GM23338 (cell line): ENCODE measurements around the gene ZNF653. TPM values are rescaled to one million over a fixed set of nuclear protein-coding genes. Genes with fewer than 3 reads are reported as not detected.

Source experiments
- ATAC-seq: fragments of 200-7000 bp; cut with Tn5 transposase; 3 replicates; pipeline ENCODE4 v1.9.1; 2020
- DNase-seq: peaks from one replicate; pipeline ENCODE4 v3.0.0-alpha.2; 2015; ENCODE audit warnings: low spot score
- H2AFZ ChIP-seq: fragments of 200-600 bp; sonication (generic); 2 replicates; pipeline ENCODE4 v1.8.0; 2016; ENCODE audit warnings: antibody characterized with exemption, mild to moderate bottlenecking, moderate library complexity
- H3F3A ChIP-seq: fragments of 200-600 bp; sonication (generic); replicated peaks from 2 replicates; pipeline ENCODE4 v1.8.0; 2017; ENCODE audit warnings: antibody characterized with exemption, mixed run types, low read depth
- H3K27ac ChIP-seq: fragments of 200-600 bp; sonication (generic); 2 replicates; pipeline ENCODE4 v1.6.1; 2016; ENCODE audit warnings: low read depth
- H3K27me3 ChIP-seq: fragments of 200-600 bp; sonication (generic); 2 replicates; pipeline ENCODE4 v1.8.0; 2016; ENCODE audit warnings: mild to moderate bottlenecking, mixed run types, moderate library complexity; ENCODE audit not compliant: insufficient read depth
- H3K36me3 ChIP-seq: fragments of 200-600 bp; sonication (generic); 2 replicates; pipeline ENCODE4 v1.8.0; 2016; ENCODE audit warnings: mild to moderate bottlenecking; ENCODE audit not compliant: insufficient read depth
- H3K4me1 ChIP-seq: fragments of 200-600 bp; sonication (generic); 2 replicates; pipeline ENCODE4 v1.8.0; 2016; ENCODE audit warnings: mild to moderate bottlenecking, moderate library complexity; ENCODE audit not compliant: insufficient read depth
- H3K4me2 ChIP-seq: fragments of 200-600 bp; sonication (generic); 2 replicates; pipeline ENCODE4 v1.7.1; 2017; ENCODE audit warnings: mixed run types
- H3K4me3 ChIP-seq: fragments of 200-600 bp; sonication (generic); 2 replicates; pipeline ENCODE4 v1.6.1; 2016; ENCODE audit warnings: mixed run types
- H3K79me2 ChIP-seq: fragments of 200-600 bp; sonication (generic); replicated peaks from 2 replicates; pipeline ENCODE4 v1.8.0; 2017; ENCODE audit warnings: mild to moderate bottlenecking; ENCODE audit not compliant: insufficient read depth
- H3K9me2 ChIP-seq: fragments of 200-600 bp; sonication (generic); 2 replicates; pipeline ENCODE4 v1.8.0; 2017; ENCODE audit not compliant: insufficient read depth
- H4K20me1 ChIP-seq: fragments of 200-600 bp; sonication (generic); replicated peaks from 2 replicates; pipeline ENCODE4 v1.8.0; 2017; ENCODE audit warnings: mild to moderate bottlenecking; ENCODE audit not compliant: insufficient read depth
- H3K27ac Mint-ChIP-seq: 2 replicates; pipeline ENCODE4 v1.8.0; 2020; ENCODE audit warnings: inconsistent platforms, mild to moderate bottlenecking, moderate library complexity, mixed read lengths
- H3K27me3 Mint-ChIP-seq: 3 replicates; pipeline ENCODE4 v1.8.0; 2022; ENCODE audit warnings: low read depth, mild to moderate bottlenecking, moderate library complexity, mixed read lengths, inconsistent platforms; ENCODE audit not compliant: insufficient read depth, poor library complexity
- H3K36me3 Mint-ChIP-seq: 3 replicates; pipeline ENCODE4 v1.8.0; 2021; ENCODE audit warnings: low read depth, mild to moderate bottlenecking, inconsistent platforms, moderate library complexity, mixed read lengths
- H3K4me1 Mint-ChIP-seq: 3 replicates; pipeline ENCODE4 v1.8.0; 2020; ENCODE audit warnings: mild to moderate bottlenecking, inconsistent platforms, mixed read lengths
- H3K4me3 Mint-ChIP-seq: 3 replicates; pipeline ENCODE4 v1.8.0; 2021; ENCODE audit warnings: moderate library complexity, mild to moderate bottlenecking, inconsistent platforms, mixed read lengths
- H3K9me3 Mint-ChIP-seq: 3 replicates; pipeline ENCODE4 v1.8.0; 2020; ENCODE audit warnings: moderate library complexity, mild to moderate bottlenecking, inconsistent platforms, mixed read lengths
- CREB1 ChIP-seq: fragments of 250-450 bp; sonication (Bioruptor Pico); IDR thresholded peaks from 2 replicates; pipeline ENCODE4 v1.5.0; 2020; ENCODE audit warnings: low read depth, mild to moderate bottlenecking, moderate library complexity
- EZH2 ChIP-seq: fragments of 200-600 bp; sonication (generic); IDR thresholded peaks from one replicate; pipeline ENCODE4 v1.8.0; 2017; ENCODE audit warnings: antibody characterized with exemption, mild to moderate bottlenecking, low read depth; ENCODE audit not compliant: unreplicated experiment
- EZH2phosphoT487 ChIP-seq: fragments of 200-600 bp; sonication (generic); IDR thresholded peaks from one replicate; pipeline ENCODE4 v1.8.1; 2018; ENCODE audit warnings: antibody characterized with exemption; ENCODE audit not compliant: unreplicated experiment
- NANOG ChIP-seq: IDR thresholded peaks from 2 replicates; pipeline ENCODE4 v1.6.1; 2016; ENCODE audit warnings: antibody characterized with exemption, borderline replicate concordance
- POLR2AphosphoS5 ChIP-seq: IDR thresholded peaks from 2 replicates; pipeline ENCODE4 v1.6.1; 2016; ENCODE audit warnings: antibody characterized with exemption, low read depth
- ZNF114 ChIP-seq: fragments of 250-450 bp; sonication (Bioruptor Pico); IDR thresholded peaks from 2 replicates; pipeline ENCODE4 v1.5.0; 2020; ENCODE audit warnings: mild to moderate bottlenecking, moderate library complexity
- ZNF331 ChIP-seq: fragments of 250-450 bp; sonication (Bioruptor Pico); IDR thresholded peaks from 2 replicates; pipeline ENCODE4 v1.5.0; 2020; ENCODE audit warnings: low read depth, mild to moderate bottlenecking, moderate library complexity
- polyA plus RNA-seq: library from polyadenylated mRNA; unstranded; fragments of >200 nt; fragmentation: Nextera tagmentation; extraction: Ambion mirVana; gene quantifications from 2 replicates; pipeline ENCODE4 v1.2.1, GENCODE V29; 2016
- total RNA-seq: library from RNA; depleted of rRNA; stranded (reverse); fragments of >200 nt; shearing (Covaris generic); gene quantifications from 2 replicates; pipeline ENCODE4 v1.2.3, GENCODE V29; 2014
- TF ChIP-seq, protein P1 (sequence below): IDR thresholded peaks from 2 replicates; pipeline ENCODE4 v1.6.1; 2016; ENCODE audit warnings: antibody characterized with exemption

The ZNF653 gene
- total and polyA plus RNA-seq, 2 experiments from 2014 or later: 2.5 to 5.3 TPM

DNA sequence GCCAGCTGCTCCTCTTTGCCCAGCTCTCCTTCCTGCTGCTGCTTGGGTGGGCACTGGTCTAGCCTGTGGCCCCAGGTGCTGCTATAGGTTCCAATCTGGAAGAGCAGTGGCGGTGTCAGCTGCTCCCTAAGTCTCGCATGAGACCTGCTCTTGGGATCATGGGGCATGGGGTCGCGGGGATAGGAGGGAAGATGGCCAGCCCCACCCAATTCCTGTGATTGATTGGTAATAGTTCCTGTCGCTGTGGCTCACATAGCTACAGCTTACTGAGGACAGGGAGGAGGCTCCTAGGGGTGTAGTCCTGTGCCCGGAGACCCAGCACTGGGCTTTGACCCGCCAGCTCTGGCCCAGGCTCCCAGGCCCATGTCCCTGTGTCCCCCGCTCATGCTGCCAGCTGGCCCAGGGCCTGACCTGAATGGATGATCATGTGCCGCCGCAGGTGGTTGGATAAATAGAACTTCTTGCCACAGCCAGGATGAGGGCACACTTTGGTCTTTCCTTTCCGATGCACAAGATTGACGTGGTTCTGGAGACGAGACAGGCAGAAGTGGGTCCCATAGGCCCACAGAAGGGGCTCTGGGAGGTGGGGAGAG, 20.3 kb downstream of the ZNF653 start:
- no peak for ATAC-seq
- no peaks in the 10 kb centered on the region for H3K9me2 ChIP-seq
- Mint-ChIP-seq H3K4me1 (peaks cover 6% of the 10 kb centered on the region), H3K36me3 (no peaks in the 10 kb centered on the region), H3K4me3 (no peak overlapping the region), H3K9me3 (peaks cover 4% of the 10 kb centered on the region; the same call in 1 of the 3 replicates), H3K27ac (no peak overlapping the region), H3K27me3 (peaks cover 35% of the 10 kb centered on the region)
- peaks cover 8% of the 10 kb centered on the region for H3K4me1 ChIP-seq
- no peak overlapping the region for H2AFZ ChIP-seq
- H3K4me2 ChIP-seq: no peak overlapping the region
- no peak overlapping the region for H3K4me3 ChIP-seq
- no peaks in the 10 kb centered on the region for H3K36me3 ChIP-seq
- H3K79me2 ChIP-seq: no peaks in the 10 kb centered on the region
- TF ChIP-seq ZNF331 (CRISPR knock-in tag): no peak
- no peak for TF ChIP-seq POLR2AphosphoS5
- TF ChIP-seq EZH2phosphoT487: no peak
- no peak for TF ChIP-seq ZNF114 (CRISPR knock-in tag)
- no peak overlapping the region for H3K27ac ChIP-seq
- H3K27me3 ChIP-seq: peaks cover 27% of the 10 kb centered on the region
- no peaks in the 10 kb centered on the region for H4K20me1 ChIP-seq
- peak; percentile 51 for DNase-seq
- peaks cover 16% of the 10 kb centered on the region for H3F3A ChIP-seq

DNA sequence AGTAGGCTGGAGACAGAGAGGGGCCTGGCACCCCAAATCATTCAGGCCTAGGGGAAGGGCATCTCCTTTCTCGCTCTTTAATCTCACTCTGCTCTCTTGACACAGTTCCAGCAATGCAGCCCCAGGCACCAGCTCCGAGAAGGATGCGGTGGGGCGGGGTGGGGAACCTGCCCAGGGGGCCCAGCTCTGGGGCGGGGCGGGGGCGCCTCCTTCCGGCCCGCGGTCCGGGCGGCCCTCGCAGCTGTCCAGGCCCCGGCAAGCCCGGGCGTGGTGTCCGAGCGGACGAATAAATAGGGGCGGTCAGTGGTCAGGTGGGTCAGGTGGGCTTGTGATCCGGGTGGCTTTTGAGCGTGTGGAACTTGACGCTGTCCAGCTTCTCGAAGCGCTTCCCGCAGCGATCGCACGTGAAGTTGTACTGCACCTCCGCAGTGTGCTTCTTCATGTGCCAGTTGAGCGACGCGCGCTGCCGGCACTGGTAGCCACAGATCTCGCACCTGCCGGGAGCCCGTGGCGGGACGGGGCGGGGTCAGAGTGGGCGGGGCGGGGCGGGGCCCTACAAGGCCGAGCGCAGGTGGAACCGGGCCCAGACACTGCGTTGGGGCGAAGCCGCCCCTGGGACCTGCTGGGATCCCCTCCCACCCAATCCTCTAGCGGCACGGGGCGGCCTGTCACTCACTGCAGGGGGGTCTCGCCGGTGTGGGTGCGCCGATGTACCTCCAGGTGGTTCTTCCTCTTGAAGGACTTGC, 22.1 kb downstream of the ZNF653 start:
- TF ChIP-seq, protein P1, sequence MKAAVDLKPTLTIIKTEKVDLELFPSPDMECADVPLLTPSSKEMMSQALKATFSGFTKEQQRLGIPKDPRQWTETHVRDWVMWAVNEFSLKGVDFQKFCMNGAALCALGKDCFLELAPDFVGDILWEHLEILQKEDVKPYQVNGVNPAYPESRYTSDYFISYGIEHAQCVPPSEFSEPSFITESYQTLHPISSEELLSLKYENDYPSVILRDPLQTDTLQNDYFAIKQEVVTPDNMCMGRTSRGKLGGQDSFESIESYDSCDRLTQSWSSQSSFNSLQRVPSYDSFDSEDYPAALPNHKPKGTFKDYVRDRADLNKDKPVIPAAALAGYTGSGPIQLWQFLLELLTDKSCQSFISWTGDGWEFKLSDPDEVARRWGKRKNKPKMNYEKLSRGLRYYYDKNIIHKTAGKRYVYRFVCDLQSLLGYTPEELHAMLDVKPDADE: no peak
- TF ChIP-seq NANOG (no peak), CREB1 (CRISPR knock-in tag) (no peak), POLR2AphosphoS5 (peak; percentile 17; the same call in 1 of the 2 replicates), EZH2 (no peak), ZNF114 (CRISPR knock-in tag) (no peak), ZNF331 (CRISPR knock-in tag) (no peak)
- Histone ChIP-seq H3K4me2 (peak overlapping the region; percentile 73), H4K20me1 (no peaks in the 10 kb centered on the region), H3K36me3 (no peaks in the 10 kb centered on the region), H3K4me1 (peaks cover 8% of the 10 kb centered on the region), H3F3A (peaks cover 16% of the 10 kb centered on the region), H3K79me2 (no peaks in the 10 kb centered on the region), H2AFZ (no peak overlapping the region), H3K27ac (no peak overlapping the region), H3K4me3 (peak overlapping the region; percentile 50; the same call in 1 of the 2 replicates), H3K27me3 (peaks cover 34% of the 10 kb centered on the region), H3K9me2 (no peaks in the 10 kb centered on the region)
- H3K27ac Mint-ChIP-seq: no peak overlapping the region
- H3K4me1 Mint-ChIP-seq: peaks cover 6% of the 10 kb centered on the region
- no peak overlapping the region for H3K4me3 Mint-ChIP-seq
- DNase-seq: peak; percentile 77
- no peaks in the 10 kb centered on the region; the same call in 2 of the 3 replicates for H3K36me3 Mint-ChIP-seq
- H3K27me3 Mint-ChIP-seq: peaks cover 39% of the 10 kb centered on the region
- ATAC-seq: peak; percentile 1; the same call in 2 of the 3 replicates
- H3K9me3 Mint-ChIP-seq: peaks cover 7% of the 10 kb centered on the region; the same call in 1 of the 3 replicates
